ENCODE measurements around the gene RGMA.

The RGMA gene

GRCh38 chr15:93017526-93017925, 71.5 kb downstream of the RGMA start:
- DNase-seq (ENCODE audit: low spot score), result no peak

DNA sequence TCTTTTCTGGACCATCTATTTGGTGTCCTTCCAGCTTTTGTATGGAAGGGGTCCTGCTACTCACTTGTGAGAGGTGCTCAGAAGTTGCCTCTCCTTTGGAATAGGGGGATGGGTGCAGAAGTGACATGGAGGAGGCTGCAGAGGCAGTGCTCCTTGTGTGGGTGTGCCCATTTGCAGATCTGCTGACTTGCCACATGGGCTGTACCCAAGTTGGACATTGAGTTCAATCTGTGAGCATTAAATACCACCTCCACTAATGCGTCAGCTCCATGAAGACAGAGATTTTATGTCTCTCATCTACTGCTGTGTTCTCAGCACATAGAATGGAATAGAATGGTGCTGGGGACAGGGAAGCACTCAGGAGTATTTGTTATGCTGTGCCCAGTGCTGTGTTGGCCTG, 76.2 kb downstream of the RGMA start:
- DNase-seq (ENCODE audit: low spot score), result no peak

GRCh38 chr15:93007994-93008393, 81.0 kb downstream of the RGMA start:
- no peak for DNase-seq (ENCODE audit: low spot score)

GRCh38 chr15:93005133-93005532, 83.9 kb downstream of the RGMA start:
- no peak for DNase-seq (ENCODE audit: low spot score)

DNA sequence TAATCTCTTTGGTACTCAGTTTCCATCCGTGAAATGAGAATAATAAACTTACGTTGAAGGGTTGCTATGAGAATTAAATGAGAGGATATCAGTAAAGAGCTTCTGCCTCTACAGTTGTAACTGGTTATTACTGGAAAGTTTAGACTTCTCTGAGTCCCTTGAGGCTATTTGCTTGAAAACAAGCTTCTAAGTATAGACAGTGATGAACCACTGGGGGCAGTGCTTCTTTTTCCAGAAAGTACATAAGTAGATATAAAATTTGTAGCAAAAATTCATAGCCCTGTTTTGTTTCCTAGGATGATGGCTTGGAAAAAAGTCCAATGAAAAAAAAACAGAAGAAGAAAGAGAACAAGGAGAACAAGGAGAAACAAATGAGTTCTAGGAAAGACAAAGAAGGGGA, 87.1 kb downstream of the RGMA start:
- DNase-seq (ENCODE audit: low spot score), result no peak

DNA sequence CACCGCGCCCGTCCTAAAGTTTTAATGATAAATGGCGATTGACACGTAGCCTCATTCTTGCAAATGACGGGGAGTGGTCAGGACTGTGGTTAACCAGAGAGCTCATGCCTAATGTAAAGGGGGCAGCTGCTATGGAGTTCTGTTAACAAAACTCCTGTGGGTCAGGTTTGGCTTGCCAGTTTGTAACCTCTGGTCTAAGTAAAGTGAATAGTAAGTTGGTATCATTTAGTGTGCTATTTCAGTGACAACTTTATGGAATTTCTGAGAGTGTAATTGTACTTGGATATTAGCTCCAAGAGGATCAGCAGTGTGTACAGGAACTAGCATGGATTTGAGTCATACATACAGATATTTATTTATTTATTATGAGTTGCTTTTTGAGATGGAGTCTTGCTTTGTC, 87.9 kb downstream of the RGMA start:
- no peak for DNase-seq (ENCODE audit: low spot score)

DNA sequence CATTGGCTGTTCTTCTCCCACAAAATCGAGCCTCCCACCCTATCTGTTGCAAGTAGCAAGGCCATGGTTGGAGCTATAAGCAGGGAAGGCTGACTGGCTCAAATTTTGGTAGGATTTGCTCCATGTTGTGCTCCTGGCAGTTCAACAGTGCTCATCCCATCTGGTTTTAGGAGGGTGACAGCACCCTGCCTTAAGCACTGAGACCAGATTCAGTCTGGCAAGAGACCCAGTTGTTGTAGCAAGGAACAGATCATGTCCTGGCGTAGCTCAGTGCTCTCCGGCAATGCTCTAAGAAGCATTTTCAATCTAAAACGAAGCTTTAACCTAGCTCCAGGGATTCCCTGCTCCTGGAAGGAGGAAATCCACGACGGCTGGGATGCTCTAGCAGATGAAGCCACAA, 91.2 kb downstream of the RGMA start:
- no peak for DNase-seq (ENCODE audit: low spot score)

GRCh38 chr15:92992720-92993119, 96.3 kb downstream of the RGMA start:
- DNase-seq (ENCODE audit: low spot score), result no peak

- no peak for DNase-seq (ENCODE audit: low spot score)
Measured at GRCh38 chr15:92990031-92990430, 99.0 kb downstream of the RGMA start.

DNA sequence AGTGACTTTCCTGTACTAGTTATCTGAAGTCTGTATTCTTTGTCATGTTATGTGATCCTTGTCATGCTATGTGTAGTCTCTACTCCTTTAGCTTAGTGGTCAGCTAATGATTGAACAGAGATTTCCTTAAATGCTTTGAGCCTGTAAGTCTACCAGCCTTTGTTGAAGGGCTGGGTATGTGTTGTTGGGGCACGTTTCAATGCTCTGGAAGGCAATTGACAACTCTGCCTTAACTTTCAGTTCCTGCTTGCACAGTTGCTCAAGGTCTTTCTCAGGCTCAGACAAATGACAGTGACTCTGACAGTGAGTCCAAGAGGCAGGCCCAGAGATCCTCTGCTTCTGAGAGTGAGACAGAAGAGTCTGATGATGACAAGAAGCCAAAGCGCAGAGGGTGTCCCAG, 99.5 kb downstream of the RGMA start:
- no peak for DNase-seq (ENCODE audit: low spot score)

All from putamen (tissue), 1 donor.